RWPE2 (cell line): Measurements from ENCODE around the gene HMGXB3.
"Not testable (repeated sequence)": the region's sequence is repeated elsewhere in the genome, so short reads cannot be mapped to it uniquely, and the experiment has no call there.

ENCODE experiments used
- ATAC-seq: fragments of 200-7000 bp; cut with Tn5 transposase; 3 replicates; pipeline ENCODE4 v1.9.1; 2021; ENCODE audit warnings: low read depth
- DNase-seq: peaks from one replicate; pipeline ENCODE4 v3.0.0-alpha.2; 2020; ENCODE audit warnings: low spot score
- H3K27ac ChIP-seq: fragments of 450-650 bp; 2 replicates; pipeline ENCODE4 v1.5.1; 2017; ENCODE audit warnings: mild to moderate bottlenecking; ENCODE audit not compliant: poor library complexity, severe bottlenecking
- H3K27me3 ChIP-seq: fragments of 250-450 bp; sonication (Bioruptor Pico); 2 replicates; pipeline ENCODE4 v1.5.1; 2021; ENCODE audit warnings: mild to moderate bottlenecking, moderate library complexity; ENCODE audit not compliant: insufficient read depth, poor library complexity, severe bottlenecking
- H3K36me3 ChIP-seq: fragments of 250-450 bp; sonication (Bioruptor Pico); 2 replicates; pipeline ENCODE4 v1.5.1; 2020; ENCODE audit warnings: low read depth, mild to moderate bottlenecking, moderate library complexity
- H3K4me1 ChIP-seq: fragments of 250-450 bp; sonication (Bioruptor Pico); 2 replicates; pipeline ENCODE4 v1.5.1; 2021; ENCODE audit warnings: mild to moderate bottlenecking, moderate library complexity; ENCODE audit not compliant: insufficient read depth, poor library complexity, severe bottlenecking
- H3K4me3 ChIP-seq: fragments of 250-450 bp; sonication (Bioruptor Pico); 2 replicates; pipeline ENCODE4 v1.5.1; 2021; ENCODE audit warnings: mild to moderate bottlenecking, moderate library complexity; ENCODE audit not compliant: severe bottlenecking
- H3K9me3 ChIP-seq: fragments of 250-450 bp; sonication (Bioruptor Pico); 2 replicates; pipeline ENCODE4 v1.5.1; 2021; ENCODE audit warnings: mild to moderate bottlenecking, moderate library complexity; ENCODE audit not compliant: severe bottlenecking
- TF ChIP-seq, protein P1 (sequence below): fragments of 450-650 bp; IDR thresholded peaks from one replicate; pipeline ENCODE4 v1.5.1; 2017; ENCODE audit warnings: mild to moderate bottlenecking, moderate library complexity; ENCODE audit not compliant: poor library complexity, severe bottlenecking

Gene HMGXB3

DNA sequence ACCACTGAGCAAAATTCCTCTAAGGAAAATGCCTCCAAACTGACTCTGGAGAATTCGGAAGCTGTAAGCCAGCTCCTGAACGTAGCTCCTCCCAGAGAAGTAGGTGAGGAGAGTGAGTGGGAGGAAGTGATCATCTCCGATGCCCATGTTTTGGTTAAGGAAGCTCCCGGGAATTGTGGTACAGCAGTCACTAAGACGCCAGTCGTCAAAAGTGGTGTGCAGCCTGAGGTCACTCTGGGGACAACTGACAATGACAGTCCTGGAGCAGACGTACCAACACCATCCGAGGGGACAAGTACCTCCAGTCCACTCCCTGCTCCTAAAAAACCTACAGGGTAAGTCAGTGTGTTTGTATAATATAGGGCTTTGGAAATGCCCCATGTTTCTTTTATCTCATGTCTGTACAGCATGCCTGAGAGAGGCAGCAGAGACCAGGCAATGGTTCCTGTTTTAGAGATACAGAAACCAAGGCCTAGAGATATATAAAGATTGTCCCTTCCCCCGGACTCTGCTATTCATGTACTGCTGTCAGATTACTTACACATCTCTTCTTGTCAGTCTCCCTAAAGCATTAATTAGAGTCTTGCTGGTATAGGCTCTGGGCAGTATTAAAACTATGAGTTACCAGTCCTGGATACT is 23.9 kb downstream of the HMGXB3 start:
- Histone ChIP-seq H3K4me1 (peaks cover 27% of the 10 kb centered on the region), H3K27me3 (no peaks in the 10 kb centered on the region), H3K36me3 (peaks cover 84% of the 10 kb centered on the region), H3K27ac (no peak overlapping the region), H3K9me3 (no peaks in the 10 kb centered on the region), H3K4me3 (no peak overlapping the region)
- DNase-seq, result no peak
- TF ChIP-seq, protein P1, sequence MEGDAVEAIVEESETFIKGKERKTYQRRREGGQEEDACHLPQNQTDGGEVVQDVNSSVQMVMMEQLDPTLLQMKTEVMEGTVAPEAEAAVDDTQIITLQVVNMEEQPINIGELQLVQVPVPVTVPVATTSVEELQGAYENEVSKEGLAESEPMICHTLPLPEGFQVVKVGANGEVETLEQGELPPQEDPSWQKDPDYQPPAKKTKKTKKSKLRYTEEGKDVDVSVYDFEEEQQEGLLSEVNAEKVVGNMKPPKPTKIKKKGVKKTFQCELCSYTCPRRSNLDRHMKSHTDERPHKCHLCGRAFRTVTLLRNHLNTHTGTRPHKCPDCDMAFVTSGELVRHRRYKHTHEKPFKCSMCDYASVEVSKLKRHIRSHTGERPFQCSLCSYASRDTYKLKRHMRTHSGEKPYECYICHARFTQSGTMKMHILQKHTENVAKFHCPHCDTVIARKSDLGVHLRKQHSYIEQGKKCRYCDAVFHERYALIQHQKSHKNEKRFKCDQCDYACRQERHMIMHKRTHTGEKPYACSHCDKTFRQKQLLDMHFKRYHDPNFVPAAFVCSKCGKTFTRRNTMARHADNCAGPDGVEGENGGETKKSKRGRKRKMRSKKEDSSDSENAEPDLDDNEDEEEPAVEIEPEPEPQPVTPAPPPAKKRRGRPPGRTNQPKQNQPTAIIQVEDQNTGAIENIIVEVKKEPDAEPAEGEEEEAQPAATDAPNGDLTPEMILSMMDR, result no peak
- no peak for ATAC-seq

DNA sequence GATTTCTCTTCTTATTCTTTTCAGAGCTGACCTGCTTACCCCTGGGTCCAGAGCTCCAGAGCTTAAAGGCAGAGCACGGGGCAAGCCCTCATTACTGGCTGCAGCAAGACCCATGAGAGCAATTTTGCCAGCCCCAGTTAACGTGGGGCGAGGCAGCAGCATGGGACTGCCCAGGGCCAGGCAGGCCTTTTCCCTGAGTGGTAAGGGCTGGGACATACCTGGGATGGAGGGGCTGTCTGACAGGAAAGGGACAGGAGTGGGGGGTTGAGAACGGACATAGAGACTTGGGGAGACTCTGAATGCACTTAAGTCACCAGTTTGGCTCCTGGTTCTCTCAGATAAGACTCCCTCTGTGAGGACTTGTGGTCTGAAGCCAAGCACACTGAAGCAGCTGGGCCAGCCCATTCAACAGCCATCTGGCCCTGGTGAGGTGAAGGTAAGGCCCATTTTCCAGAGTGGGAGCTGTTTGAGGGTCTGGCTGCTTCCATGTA is 26.2 kb downstream of the HMGXB3 start:
- Histone ChIP-seq H3K4me1 (peaks cover 15% of the 10 kb centered on the region), H3K27ac (no peak overlapping the region), H3K36me3 (peaks cover 86% of the 10 kb centered on the region), H3K9me3 (no peaks in the 10 kb centered on the region), H3K27me3 (no peaks in the 10 kb centered on the region), H3K4me3 (no peak overlapping the region)
- ATAC-seq (no peak), DNase-seq (no peak)
- TF ChIP-seq, protein P1, result no peak

DNA sequence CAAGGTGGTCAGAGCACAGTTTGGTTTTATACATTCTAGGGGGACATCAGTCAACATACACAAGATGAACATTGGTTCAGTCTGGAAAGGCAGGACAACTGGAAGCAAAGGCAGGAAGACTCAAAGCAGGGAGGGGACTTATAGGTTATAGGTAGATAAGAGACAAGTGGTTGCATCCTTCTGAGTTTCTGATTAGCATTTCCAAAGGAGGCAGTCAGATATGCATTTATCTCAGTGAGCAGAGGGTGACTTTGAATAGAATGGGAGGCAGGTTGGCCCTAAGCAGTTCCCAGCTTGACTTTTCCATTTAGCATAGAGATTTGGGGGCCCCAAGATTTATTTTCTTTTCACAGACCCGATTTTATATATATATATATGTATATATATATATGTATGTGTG is 27.5 kb downstream of the HMGXB3 start:
- DNase-seq, H3K4me3 ChIP-seq, H3K27me3 ChIP-seq, H3K9me3 ChIP-seq, ATAC-seq, H3K4me1 ChIP-seq, H3K27ac ChIP-seq: not testable (repeated sequence)
- H3K36me3 ChIP-seq, result peaks cover 97% of the 10 kb centered on the region

DNA sequence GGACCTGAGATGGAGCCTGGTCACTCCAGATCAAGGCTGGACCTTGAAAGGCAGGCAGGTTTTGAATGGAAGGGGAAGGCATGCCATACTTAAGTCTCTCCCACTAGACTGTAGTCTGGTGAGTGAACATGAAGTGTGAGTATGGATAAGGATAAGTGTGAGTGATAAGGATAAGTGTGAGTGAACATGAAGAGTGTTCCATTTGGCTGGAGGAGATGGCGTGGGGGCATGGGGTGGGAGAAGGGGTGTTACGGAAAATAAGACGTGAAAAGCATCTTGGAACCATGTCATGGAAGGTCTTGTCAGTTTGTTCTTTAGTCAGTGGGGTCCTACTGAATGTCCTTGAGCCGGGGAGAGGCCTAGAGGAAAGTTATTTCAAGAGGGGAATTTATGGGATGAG is 32.8 kb downstream of the HMGXB3 start:
- peaks cover 95% of the 10 kb centered on the region for H3K36me3 ChIP-seq
- H3K27ac ChIP-seq, result no peak overlapping the region
- no peaks in the 10 kb centered on the region for H3K9me3 ChIP-seq
- H3K4me3 ChIP-seq, result no peak overlapping the region
- H3K27me3 ChIP-seq, result no peaks in the 10 kb centered on the region
- H3K4me1 ChIP-seq, result peaks cover 11% of the 10 kb centered on the region
- DNase-seq (no peak), ATAC-seq (no peak)
- TF ChIP-seq, protein P1, result no peak

DNA sequence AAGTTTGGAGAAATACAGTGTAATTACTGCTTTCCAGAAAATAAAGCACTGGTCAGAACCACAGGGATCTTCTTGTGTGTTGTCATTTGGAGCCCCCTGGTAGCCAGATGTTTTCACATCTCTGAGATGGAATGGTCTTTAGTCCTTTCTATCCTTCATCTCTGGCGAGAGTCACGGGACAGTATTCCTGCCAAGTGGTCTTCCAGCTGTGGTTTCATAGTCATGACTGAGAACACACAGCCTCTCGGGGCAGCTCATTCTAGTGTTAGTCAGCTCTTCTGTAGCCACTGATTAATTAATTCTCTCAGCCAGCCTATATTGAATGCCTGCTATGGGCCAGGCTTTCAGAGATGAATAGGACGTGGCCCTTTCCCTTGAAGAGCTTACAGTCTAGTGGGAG is 34.1 kb downstream of the HMGXB3 start:
- no peaks in the 10 kb centered on the region for H3K9me3 ChIP-seq
- H3K4me1 ChIP-seq, result peaks cover 11% of the 10 kb centered on the region
- H3K27me3 ChIP-seq, result no peaks in the 10 kb centered on the region
- ATAC-seq (no peak), DNase-seq (no peak)
- TF ChIP-seq, protein P1, result no peak
- H3K4me3 ChIP-seq, result no peak overlapping the region
- peaks cover 96% of the 10 kb centered on the region for H3K36me3 ChIP-seq
- H3K27ac ChIP-seq, result no peak overlapping the region
